T47D (cell line): ENCODE measurements around the gene PRKN.

Experiments
- DNase-seq, 2 experiments: peaks; one replicate each; pipeline versions ENCODE4 v3.0.0 to v3.0.0-alpha.2; 2011 to 2012; ENCODE audit warnings: low read depth in 1 of 2, low spot score in 1 of 2
- JUND ChIP-seq: IDR thresholded peaks from 2 replicates; pipeline ENCODE4 v1.6.1; 2012; ENCODE audit warnings: low read depth
- in situ Hi-C: cut with HindIII; loops from 2 replicates; pipeline ENCODE4 v1.10.0; 2016; ENCODE audit warnings: low sequenced_read_pairs, low pct_unique_long_range_greater_than_20kb

PRKN gene

DNA sequence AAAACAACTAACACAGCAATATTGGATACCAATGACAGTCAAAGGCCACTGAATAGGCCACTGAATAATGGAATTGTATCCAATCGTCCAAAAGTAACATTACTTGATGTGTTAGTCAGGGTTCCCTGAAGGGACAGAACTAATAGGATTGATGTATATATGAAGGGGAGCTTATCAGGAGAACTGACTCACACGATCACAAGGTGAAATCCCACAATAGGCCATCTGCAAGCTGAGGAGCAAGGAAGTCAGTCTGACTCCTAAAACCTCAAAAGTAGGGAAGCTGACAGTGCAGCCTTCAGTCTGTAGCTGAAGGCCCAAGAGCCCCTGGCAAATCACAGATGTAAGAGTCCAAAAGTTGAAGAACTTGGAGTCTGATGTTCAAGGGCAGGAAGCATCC is 571.4 kb downstream of the PRKN start:
- no peak for DNase-seq
- in situ Hi-C loops = no loop called here
- TF ChIP-seq JUND = no peak

- no peak for DNase-seq
- in situ Hi-C loops = no loop called here
- no peak for TF ChIP-seq JUND
These were observed 572.6 kb downstream of the PRKN start for GRCh38 chr6:162154930-162155329.

DNA sequence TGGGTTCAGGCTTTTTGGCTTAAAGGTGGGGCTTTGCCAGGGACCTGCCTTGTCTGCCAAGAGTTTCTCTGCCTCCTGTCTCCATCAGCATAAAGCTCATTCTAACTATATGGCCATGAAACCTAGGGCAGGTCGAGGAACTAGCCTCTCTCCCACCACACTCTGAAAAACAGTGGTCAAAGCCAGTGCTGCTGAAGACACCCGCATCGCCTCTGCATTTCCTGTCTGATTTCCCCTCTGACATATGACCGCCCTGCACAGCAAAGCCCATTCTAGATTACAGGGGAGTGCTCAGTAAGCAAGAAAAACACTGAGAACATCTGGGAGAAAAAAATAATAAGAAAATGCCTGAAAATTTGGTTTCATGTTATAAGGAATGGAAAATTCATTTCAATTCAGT is 573.6 kb downstream of the PRKN start:
- in situ Hi-C loops = no loop called here
- TF ChIP-seq JUND = no peak
- no peak for DNase-seq

DNA sequence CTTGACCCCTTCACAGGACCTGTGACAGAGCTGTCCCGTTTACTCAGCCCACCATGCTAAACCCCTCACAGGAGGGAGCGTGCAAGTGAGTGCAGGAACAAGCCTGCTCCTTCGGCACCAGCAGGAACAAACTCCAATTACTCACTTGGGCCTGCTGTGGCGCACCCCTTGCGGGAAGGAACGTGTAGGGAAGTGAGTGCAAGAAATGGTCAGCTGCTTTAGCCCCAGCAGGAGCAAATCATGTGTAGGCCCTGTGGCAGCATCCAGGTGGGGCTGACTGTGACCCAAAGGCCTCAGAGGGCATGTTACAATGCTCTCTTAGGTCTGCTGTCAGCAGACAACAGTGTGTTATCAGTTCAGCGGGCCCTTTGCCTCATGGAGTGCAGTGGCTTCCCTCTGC is 574.4 kb downstream of the PRKN start:
- in situ Hi-C loops = no loop called here
- no peak for DNase-seq
- no peak for TF ChIP-seq JUND

DNA sequence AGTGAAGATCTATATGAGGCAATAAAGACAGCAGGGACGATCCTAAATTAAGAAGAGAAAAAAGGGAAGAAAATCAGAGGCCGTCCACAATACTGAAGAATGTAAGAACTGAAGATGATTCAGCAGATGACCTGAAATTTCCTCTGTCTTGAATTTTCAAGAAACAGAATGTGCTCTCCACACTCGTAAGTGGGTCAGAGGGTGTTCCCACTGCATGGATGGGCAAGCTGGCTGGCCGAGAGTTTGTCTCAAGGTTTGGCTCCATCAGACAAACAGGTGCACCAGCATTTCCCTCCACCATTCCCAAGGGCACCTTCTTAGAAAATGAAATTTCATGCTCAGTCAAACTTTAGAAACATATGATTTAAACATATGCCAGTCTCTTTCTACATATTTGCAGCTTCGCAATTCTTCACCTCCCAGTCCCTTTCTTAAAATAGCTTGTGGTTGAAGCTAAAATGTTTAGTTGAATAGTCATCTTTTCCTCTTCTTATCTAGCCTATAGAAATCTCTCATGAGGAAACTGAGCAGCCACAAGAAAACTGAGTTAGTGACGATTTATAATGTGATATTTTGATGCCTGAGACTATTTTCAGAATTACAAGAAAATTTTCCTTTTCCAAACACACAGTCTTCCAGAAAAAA is 576.4 kb downstream of the PRKN start:
- no peak for TF ChIP-seq JUND
- no peak for DNase-seq
- in situ Hi-C loops = no loop called here

DNA sequence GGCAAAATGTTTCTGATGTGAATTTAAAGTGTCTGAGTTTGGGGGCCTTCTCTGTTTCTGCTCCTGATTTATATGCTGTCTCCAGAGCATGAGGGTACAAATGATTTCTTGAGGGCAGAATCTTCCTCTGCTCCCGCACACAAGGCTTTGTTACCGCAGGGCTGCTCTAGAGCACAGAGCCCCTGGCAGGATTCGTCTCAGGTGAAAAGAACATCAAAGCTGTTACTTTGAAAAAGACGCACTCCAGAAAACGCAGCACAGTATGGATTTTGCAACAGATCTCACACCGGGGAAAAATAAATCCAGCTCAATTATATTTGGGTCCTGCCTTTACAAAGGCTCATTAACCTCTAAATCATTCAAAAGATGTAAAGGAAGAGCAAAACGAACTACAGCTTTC is 577.3 kb downstream of the PRKN start:
- DNase-seq = no peak
- in situ Hi-C loops = no loop called here
- TF ChIP-seq JUND = no peak

DNA sequence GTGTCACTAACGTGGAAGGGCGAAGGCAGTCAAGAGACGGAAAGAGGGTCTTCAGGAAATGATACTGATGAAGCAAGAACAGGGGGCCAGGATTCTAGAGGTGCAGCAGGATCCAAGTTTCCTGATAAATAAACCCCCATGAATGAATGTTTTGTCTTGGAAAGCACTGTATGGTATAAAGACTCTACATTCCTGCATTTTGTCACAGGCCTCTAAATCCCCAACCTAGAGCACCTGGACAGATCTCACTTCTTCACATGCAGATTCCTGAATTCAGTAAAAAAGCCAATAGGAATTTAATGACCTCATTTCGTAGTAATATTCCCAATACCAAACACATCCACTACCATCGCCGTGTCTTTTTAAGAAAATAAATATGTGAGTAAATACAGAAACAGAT is 577.8 kb downstream of the PRKN start:
- no peak for DNase-seq
- in situ Hi-C loops = no loop called here
- TF ChIP-seq JUND = no peak

- in situ Hi-C loops = no loop called here
- no peak for DNase-seq
- no peak for TF ChIP-seq JUND
These were observed 579.8 kb downstream of the PRKN start for GRCh38 chr6:162147805-162148204.

DNA sequence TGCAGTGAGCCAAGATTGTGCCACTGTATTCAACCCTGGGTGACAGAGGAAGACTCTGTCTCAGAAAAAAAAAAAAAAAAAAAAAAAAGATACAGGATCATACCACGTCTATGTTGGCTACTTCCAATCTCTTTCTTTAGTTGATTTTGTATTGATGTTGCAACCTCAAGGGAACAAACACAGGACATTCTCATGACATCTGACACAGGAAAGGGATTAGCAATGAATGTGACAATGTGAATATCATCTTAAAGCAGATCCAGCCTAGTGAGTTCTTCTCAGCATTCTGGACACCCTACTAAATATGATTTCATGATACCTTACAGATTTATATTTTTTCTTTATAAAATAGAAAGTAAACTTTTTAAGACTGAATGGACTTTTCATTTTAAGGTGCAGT is 580.3 kb downstream of the PRKN start:
- TF ChIP-seq JUND = no peak
- no peak for DNase-seq
- in situ Hi-C loops = no loop called here

DNA sequence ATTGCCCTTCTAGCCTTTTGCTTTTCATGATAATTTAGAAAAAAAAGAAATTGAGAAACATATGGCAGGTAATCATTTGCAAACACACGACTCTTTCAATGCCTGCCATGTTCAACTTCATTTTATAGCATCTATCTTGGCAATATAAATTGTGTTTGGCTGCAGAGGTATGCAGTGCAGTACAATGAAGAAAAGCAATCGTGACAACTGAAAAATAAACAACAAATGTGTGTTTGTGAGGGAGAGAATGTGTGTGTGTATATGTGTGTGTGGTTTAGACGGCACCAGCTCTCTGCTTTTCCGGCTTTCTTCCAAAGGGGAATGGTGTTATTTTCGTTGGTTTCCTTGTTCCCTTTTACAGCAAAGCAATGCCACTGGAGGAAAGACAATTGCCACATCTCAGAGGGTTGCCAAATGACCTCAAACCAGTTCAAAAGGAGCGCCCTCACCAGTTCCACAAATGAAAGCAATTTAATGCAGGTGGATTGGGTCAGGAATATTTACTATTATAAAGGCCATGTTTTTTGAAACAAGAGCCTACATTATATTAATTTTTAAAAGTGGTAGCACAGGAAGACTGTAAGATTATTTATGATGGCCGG is 587.2 kb downstream of the PRKN start:
- in situ Hi-C loops = no loop called here
- no peak for TF ChIP-seq JUND
- DNase-seq = no peak

GRCh38 chr6:162125659-162126058 is 601.9 kb downstream of the PRKN start:
- in situ Hi-C loops = no loop called here
- no peak for DNase-seq
- no peak for TF ChIP-seq JUND

- no peak for DNase-seq
- no peak for TF ChIP-seq JUND
- in situ Hi-C loops = no loop called here
These were observed 602.7 kb downstream of the PRKN start for GRCh38 chr6:162124710-162125435.

DNA sequence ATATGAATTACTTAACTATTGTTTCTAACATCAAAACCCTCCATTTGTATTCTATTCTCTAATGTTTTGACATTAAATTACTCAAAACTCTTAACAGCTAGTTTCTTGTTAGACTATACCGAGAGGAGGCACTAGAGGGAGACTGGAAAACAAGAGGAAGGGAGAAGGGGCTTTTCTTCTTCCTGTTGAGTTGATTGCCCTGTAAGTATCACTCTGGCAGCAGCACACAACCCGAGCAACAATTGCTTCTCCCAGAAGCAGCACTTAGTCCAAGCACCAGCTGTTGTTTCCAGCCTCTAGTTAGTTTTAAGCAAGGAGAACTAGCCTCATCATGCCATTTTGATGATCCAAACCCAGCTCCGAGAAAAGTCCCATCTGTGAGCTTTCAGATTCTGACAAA is 603.8 kb downstream of the PRKN start:
- TF ChIP-seq JUND = no peak
- in situ Hi-C loops = no loop called here
- no peak for DNase-seq
